Skeletal muscle tissue (tissue), 4 donors: ENCODE results near the gene C1QL4. TPM values are rescaled to one million over a fixed set of nuclear protein-coding genes. Genes with fewer than 3 reads are reported as not detected.

Experiments
- H3K27ac ChIP-seq: one replicate; pipeline ENCODE4 v1.7.0; 2013; ENCODE audit warnings: mild to moderate bottlenecking, low read depth, low read length, inconsistent platforms
- H3K27me3 ChIP-seq, 3 donors: one replicate each; pipeline ENCODE4 v1.7.0; 2013; ENCODE audit warnings: low read length in 3 of 3; ENCODE audit not compliant: control insufficient read depth in 3 of 3, insufficient read depth in 3 of 3
- H3K36me3 ChIP-seq, 3 donors: one replicate each; pipeline ENCODE4 v1.7.0; 2013; ENCODE audit warnings: low read length in 3 of 3; ENCODE audit not compliant: control insufficient read depth in 3 of 3, insufficient read depth in 3 of 3
- H3K4me1 ChIP-seq, 3 donors: one replicate each; pipeline ENCODE4 v1.7.0; 2013; ENCODE audit warnings: low read length in 3 of 3, mild to moderate bottlenecking in 3 of 3; ENCODE audit not compliant: control insufficient read depth in 3 of 3, insufficient read depth in 3 of 3
- H3K4me3 ChIP-seq, 3 donors: one replicate each; pipeline ENCODE4 v1.7.0; 2013; ENCODE audit warnings: low read length in 3 of 3
- H3K9ac ChIP-seq, 3 donors: one replicate each; pipeline ENCODE4 v1.7.0; 2013; ENCODE audit warnings: low read length in 3 of 3, mild to moderate bottlenecking in 3 of 3, moderate library complexity in 2 of 3, low read depth in 1 of 3
- H3K9me3 ChIP-seq, 3 donors: one replicate each; pipeline ENCODE4 v1.7.0; 2013; ENCODE audit warnings: low read length in 3 of 3; ENCODE audit not compliant: control insufficient read depth in 3 of 3
- total RNA-seq: library from RNA; depleted of rRNA; stranded (reverse); fragments of >200 nt; gene quantifications from one replicate; pipeline ENCODE4 v1.2.3, GENCODE V29; 2014
- donor health status: Osteomylitis.

Gene C1QL4
- total RNA-seq, 1 donor from 2014 or later, result not detected

DNA sequence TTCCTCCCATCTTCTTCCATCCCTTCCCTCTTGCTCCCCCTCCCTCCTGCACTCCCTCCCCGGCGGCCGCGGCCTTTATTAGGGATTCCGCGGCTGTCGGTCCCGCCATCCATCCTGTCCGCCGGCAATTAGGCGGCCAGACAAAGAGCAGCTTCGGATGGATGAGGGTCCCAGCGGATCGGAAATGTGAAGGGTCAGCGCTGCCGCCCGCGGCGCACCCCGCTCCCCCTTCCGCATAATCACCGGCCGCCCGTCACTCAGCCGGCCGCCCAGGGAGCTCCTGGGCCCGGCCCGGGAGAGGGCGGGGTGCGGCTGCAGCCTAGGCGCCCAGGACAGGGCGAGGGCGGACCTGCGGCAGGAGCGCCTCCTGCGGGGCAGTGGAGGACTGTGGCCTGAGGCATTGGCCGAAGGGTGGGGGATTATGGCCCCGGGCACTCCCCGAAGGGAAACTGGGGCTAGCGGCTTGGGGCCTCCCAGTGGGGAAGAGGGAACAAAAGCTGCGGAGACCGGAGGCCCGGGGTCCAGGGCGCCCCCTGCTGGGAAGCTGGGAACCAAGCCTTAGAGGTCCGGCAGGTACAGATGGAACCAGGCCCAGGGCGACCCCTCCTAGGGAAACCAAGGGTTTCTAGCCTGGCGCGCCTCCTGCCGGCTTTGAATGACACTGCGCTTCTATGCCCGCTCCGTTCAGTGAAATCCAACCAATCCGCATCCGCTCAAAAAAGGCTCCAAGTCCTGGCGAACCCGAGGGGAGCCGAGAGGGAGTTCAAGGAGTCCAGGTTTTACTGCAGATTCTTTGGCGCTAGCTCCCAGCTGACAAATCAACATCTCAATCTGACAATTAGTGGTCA lies 5.3 kb upstream of the C1QL4 start:
- peak overlapping the region; percentile 48 to 56 (median 54) for H3K4me3 ChIP-seq
- H3K4me1 ChIP-seq, result peaks cover 32 to 40% (median 35%) of the 10 kb centered on the region in 3 donors
- H3K27me3 ChIP-seq, result peaks cover 55 to 76% (median 73%) of the 10 kb centered on the region in 3 donors
- no peaks in the 10 kb centered on the region for H3K36me3 ChIP-seq
- no peaks in the 10 kb centered on the region for H3K9me3 ChIP-seq
- no peak overlapping the region for H3K27ac ChIP-seq
- H3K9ac ChIP-seq, result peak overlapping the region; percentile 33 to 56 (median 45)

DNA sequence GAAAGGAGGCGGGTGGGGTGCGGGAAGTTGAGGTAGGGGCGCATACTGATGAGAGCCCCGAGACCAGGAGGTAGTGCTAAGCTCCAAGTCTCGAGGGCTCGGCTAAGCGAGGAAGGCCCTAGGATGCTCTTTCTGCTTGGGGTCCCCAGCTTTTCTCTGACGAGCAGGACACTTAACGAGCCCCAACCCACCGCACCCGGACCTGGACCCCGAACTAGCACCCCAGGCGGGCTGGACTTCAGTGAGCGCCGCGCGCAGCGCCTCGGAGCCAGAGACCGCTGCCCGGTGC lies 4.7 kb upstream of the C1QL4 start:
- Histone ChIP-seq H3K9me3 (no peaks in the 10 kb centered on the region), H3K4me3 (no peak overlapping the region), H3K27me3 (peaks cover 52 to 75% (median 70%) of the 10 kb centered on the region in 3 donors)

GRCh38 chr12:49340971-49341776 lies 4.2 kb upstream of the C1QL4 start:
- Histone ChIP-seq H3K36me3 (no peaks in the 10 kb centered on the region), H3K4me3 (no peak overlapping the region), H3K27me3 (peaks cover 52 to 75% (median 70%) of the 10 kb centered on the region in 3 donors), H3K4me1 (peaks cover 28 to 36% (median 31%) of the 10 kb centered on the region in 3 donors), H3K9ac (no peak overlapping the region), H3K27ac (no peak overlapping the region), H3K9me3 (no peaks in the 10 kb centered on the region)

More for the DNA sequence above, 4.7 kb upstream of the C1QL4 start:
- H3K9ac ChIP-seq, result no peak overlapping the region
- no peak overlapping the region for H3K27ac ChIP-seq
- no peaks in the 10 kb centered on the region for H3K36me3 ChIP-seq
- H3K4me1 ChIP-seq, result peaks cover 29 to 38% (median 33%) of the 10 kb centered on the region in 3 donors

GRCh38 chr12:49340095-49340870 lies 3.3 kb upstream of the C1QL4 start:
- Histone ChIP-seq H3K27me3 (peaks cover 53 to 76% (median 71%) of the 10 kb centered on the region in 3 donors), H3K36me3 (no peaks in the 10 kb centered on the region), H3K4me3 (no peak overlapping the region), H3K4me1 (peaks cover 19 to 27% (median 24%) of the 10 kb centered on the region in 3 donors), H3K27ac (no peak overlapping the region), H3K9me3 (no peaks in the 10 kb centered on the region), H3K9ac (no peak overlapping the region)

DNA sequence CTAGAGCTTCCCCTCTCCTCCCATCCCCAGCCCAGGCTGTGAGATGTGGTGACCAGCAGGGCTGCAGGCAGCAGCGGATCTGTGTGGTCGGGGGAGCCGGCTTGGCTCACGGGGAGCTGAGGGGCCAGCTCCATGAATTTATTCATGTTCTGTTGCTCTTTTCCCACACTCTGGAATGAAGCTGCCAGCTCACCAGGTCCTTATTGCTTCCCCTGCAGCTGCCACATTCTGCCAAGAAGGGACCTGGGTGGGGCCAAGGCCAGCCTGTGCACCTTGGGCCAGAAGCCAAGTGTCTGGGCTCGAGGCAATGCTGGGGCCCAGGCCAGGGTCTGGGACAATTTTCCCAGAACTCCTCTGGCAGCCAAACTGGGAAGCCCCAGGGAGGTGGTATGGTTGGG lies 2.5 kb upstream of the C1QL4 start:
- no peak overlapping the region for H3K27ac ChIP-seq
- H3K27me3 ChIP-seq, result peaks cover 58 to 78% (median 77%) of the 10 kb centered on the region in 3 donors
- peaks cover 19 to 27% (median 24%) of the 10 kb centered on the region in 3 donors for H3K4me1 ChIP-seq
- H3K9ac ChIP-seq, result no peak overlapping the region
- no peaks in the 10 kb centered on the region for H3K9me3 ChIP-seq
- H3K36me3 ChIP-seq, result no peaks in the 10 kb centered on the region
- no peak overlapping the region for H3K4me3 ChIP-seq

DNA sequence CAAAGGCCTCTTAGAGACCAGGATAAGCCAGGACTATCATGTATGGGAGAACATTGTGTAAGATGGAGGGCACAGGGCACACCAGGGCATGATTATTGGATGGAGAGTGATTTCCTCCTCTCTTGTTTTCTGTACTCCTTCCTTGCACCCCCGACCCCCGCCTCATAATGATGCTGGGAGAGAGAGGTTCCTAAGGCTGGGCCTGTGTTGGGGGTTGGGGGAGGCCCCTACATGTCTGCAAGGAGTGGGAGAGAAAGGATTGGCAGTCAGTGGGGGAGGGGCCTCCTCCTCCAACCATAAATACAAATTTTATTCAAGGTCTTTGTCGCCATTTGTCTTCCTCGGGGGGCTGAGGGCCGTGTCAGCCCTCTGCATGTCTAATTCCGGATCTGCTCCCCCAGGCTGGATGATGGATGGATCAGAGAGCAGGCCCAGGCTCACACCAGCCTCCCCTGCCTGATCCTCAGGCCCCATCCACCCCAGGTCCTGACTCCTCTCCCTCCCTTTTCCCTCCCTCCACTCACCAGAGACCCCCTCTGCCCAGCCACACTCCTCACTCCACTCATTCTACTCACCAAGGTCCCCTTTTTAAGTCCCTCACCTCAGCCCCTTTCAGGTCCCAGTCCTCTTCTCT lies 2.0 kb upstream of the C1QL4 start:
- no peaks in the 10 kb centered on the region for H3K36me3 ChIP-seq
- peaks cover 19 to 27% (median 22%) of the 10 kb centered on the region in 3 donors for H3K4me1 ChIP-seq
- H3K9me3 ChIP-seq, result no peaks in the 10 kb centered on the region
- no peak overlapping the region for H3K27ac ChIP-seq
- H3K27me3 ChIP-seq, result peaks cover 60 to 79% (median 77%) of the 10 kb centered on the region in 3 donors
- no peak overlapping the region for H3K4me3 ChIP-seq
- no peak overlapping the region for H3K9ac ChIP-seq

DNA sequence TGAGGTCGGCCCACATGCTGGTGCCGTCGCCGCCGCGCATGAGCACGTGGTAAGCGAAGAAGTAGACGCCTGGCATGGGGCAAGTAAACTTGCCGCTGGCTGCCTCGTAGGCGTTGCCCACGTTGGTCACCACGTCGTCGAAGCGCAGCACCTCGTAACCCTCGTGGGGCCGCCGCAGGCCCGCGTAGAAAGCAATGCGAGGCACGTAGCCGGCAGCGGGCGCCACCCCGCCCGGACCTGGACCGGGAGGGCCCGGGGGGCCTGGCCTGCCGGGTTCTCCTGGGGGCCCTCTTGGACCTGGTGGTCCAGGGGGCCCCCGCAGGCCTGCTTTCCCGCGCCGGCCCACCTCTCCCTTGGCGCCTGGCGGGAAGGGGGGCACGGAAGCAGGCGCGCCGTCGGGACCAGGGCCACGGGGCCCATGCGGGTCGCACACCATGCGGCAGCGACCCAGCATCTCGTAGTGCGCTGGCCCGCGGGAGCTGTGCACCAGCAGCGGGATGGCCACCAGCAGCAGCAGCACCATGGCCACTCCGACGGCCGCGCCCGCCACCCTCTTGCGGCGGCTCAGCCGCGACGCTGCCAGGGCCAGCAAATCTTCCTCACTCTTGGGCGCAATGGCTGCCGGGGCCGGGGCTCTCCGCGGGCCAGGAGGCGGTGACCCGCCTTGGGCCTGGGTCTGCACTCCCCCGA lies 888 bp downstream of the C1QL4 start:
- no peak overlapping the region for H3K4me3 ChIP-seq
- no peak overlapping the region for H3K9ac ChIP-seq
- no peaks in the 10 kb centered on the region for H3K9me3 ChIP-seq
- no peak overlapping the region for H3K27ac ChIP-seq
- no peaks in the 10 kb centered on the region for H3K36me3 ChIP-seq
- H3K4me1 ChIP-seq, result peaks cover 8 to 15% (median 13%) of the 10 kb centered on the region in 3 donors
- peaks cover 49 to 72% (median 72%) of the 10 kb centered on the region in 3 donors for H3K27me3 ChIP-seq

DNA sequence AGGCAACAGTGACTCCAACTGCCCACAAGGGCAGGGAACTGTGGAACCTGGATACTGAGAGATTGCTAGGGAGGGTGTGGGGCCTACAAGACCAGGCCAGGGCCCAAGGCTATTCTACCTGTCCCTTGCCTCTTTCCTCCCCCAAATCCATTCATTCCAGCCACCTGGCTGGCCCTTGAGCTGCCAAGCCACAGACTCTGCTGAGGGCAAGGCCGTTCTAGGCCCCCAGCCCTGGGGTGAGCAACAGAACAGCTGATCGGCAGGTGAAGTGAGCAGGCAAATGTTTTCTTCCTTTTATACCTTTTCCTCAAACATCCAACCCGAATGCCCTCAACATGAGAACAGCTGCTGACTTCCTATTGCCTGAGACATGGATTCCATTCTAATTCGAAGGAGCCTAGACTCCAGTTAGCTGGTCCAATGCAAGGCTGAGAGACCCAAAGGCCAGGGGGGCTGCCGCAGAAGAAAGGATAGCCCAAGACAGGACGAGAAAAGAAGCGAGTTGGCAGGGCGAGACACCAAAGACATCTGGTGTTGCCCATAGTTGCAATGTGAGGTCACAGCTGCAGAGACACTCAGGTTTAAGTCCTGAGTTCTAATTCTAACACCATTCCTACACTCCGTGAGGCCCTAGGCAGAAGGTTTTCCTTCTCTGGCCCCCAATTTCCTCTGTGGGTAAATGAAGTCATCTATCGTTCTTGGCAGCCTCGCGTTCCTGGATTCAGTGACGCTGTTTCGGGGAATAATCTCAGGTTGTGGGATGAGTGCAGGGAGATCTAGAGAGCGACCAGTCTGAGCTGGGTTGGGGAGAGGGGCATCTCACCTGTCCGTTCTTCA lies 1.7 kb downstream of the C1QL4 start:
- peaks cover 49 to 72% (median 67%) of the 10 kb centered on the region in 3 donors for H3K27me3 ChIP-seq
- H3K4me3 ChIP-seq, result no peak overlapping the region
- no peaks in the 10 kb centered on the region for H3K36me3 ChIP-seq
- H3K27ac ChIP-seq, result no peak overlapping the region
- H3K9ac ChIP-seq, result no peak overlapping the region
- H3K4me1 ChIP-seq, result peaks cover 8 to 15% (median 13%) of the 10 kb centered on the region in 3 donors
- H3K9me3 ChIP-seq, result no peaks in the 10 kb centered on the region
